Measurements from ENCODE around the gene TMEM45A. TPM values are rescaled to one million over a fixed set of nuclear protein-coding genes. Genes with fewer than 3 reads are reported as not detected.

TMEM45A gene
- polyA plus RNA-seq, 1 of the 3 experiments (the other 2 are of a cell fraction), result 6.4 TPM

GRCh38 chr3:100523050-100523760, 30.8 kb downstream of the TMEM45A start:
- Histone ChIP-seq H3K27me3 (ENCODE audit: insufficient read depth) (no peaks in the 10 kb centered on the region), H3F3A (replicated peaks; ENCODE audit: insufficient read depth) (peaks cover 28% of the 10 kb centered on the region), H3K27ac (ENCODE audit: low read depth in 2 of 2, low read length in 1 of 2) (no peak overlapping the region), H3K79me2 (ENCODE audit: insufficient read depth) (no peaks in the 10 kb centered on the region), H4K20me1 (ENCODE audit: insufficient read depth) (no peaks in the 10 kb centered on the region), H3K4me2 (no peak overlapping the region), H3K4me1 (ENCODE audit: control insufficient read depth in 1 of 2, insufficient read depth in 2 of 2, low read depth in 1 of 2, low read length in 1 of 2) (peaks cover 0 to 14% of the 10 kb centered on the region in 2 experiments; a peak in 3 of 4 replicates), H3K36me3 (replicated peaks in 1 of 2; ENCODE audit: control insufficient read depth in 1 of 2, insufficient read depth in 2 of 2, low read length in 1 of 2) (no peaks in the 10 kb centered on the region), H3K4me3 (ENCODE audit: low read depth in 2 of 2, low read length in 1 of 2) (no peak overlapping the region), H3K9ac (no peak overlapping the region), H3K9me2 (no peaks in the 10 kb centered on the region), H2AFZ (ENCODE audit: low read depth) (no peak overlapping the region), H3K9me3 (no peaks in the 10 kb centered on the region)
- no peak for DNase-seq
- POLR2A ChIA-PET, result no interaction called here
- CTCF ChIA-PET, result no interaction called here
- WGBS (ENCODE audit: low lambda C conversion rate), result 76% methylated on average over 4 of the region's 4 CpGs
- no peak for TF ChIP-seq PBX3 (IDR thresholded peaks at IDR 0.05)
- TF ChIP-seq NRF1 (IDR thresholded peaks at IDR 0.05; ENCODE audit: low read depth, low read length), result no peak
- TF ChIP-seq RXRA (IDR thresholded peaks at IDR 0.05; ENCODE audit: borderline replicate concordance, low read depth), result no peak
- TF ChIP-seq, protein P1, sequence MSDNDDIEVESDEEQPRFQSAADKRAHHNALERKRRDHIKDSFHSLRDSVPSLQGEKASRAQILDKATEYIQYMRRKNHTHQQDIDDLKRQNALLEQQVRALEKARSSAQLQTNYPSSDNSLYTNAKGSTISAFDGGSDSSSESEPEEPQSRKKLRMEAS (IDR thresholded peaks at IDR 0.05; ENCODE audit: low read depth), result no peak
- no peak for TF ChIP-seq GATA2 (CRISPR knock-in tag; IDR thresholded peaks at IDR 0.05)

DNA sequence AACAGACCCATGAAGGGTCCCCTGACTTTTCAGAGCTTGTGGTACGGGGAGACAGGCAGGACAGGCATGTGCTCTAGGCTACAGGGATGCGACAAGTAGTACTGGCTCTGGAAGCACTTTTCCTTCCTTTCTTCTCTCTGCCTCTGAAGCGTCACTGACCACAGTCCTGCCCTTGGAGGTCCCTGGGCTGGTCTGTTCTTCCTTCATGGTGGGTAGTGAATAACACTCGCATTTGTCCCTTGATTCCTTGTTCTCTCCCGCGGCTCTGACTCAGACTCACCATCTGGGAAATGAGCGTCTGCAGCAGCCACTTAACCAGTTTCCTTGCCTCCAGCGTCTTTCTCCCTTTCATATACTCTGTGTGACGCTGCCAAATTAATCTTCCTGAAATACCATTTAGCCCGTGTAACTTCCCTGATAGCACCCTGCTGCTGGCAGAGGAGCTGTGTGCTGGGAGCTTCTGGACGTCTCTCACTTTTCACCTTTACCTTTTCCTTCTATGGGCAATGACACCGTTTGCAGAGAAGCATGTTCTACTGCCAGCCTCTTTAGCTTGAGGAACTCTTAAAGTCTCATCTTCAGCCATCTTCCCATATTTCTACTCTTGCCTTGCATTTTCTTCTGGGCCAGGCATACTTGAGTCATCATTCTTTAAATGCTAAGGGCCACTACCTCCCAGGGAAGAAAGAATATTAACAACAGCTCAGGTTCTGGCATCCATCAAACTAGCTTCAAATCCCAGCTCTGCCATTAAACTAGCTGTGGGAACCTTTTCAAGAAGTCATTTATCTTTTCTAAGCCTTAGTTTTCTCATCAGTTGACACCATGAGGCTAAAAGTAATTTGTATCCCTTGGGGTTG, 33.6 kb downstream of the TMEM45A start:
- peak overlapping the region; percentile 57; the same call in 1 of the 2 replicates for H2AFZ ChIP-seq (ENCODE audit: low read depth)
- no peaks in the 10 kb centered on the region for H3K9me2 ChIP-seq
- H3K79me2 ChIP-seq (ENCODE audit: insufficient read depth), result no peaks in the 10 kb centered on the region
- H4K20me1 ChIP-seq (ENCODE audit: insufficient read depth), result no peaks in the 10 kb centered on the region
- H3K4me2 ChIP-seq, result peak overlapping the region; percentile 75
- H3K4me1 ChIP-seq (ENCODE audit: control insufficient read depth in 1 of 2, insufficient read depth in 2 of 2, low read depth in 1 of 2, low read length in 1 of 2), result peaks cover 0 to 12% of the 10 kb centered on the region in 2 experiments; a peak in 3 of 4 replicates
- H3F3A ChIP-seq (replicated peaks; ENCODE audit: insufficient read depth), result peaks cover 28% of the 10 kb centered on the region
- POLR2A ChIA-PET, result interaction anchor here (0.6 to 1.6 kb wide), 2 partner anchors 34 to 265 kb away, joined by 3 to 5 read pairs; partner anchors contain the start of genes TBC1D23 and TMEM45A
- H3K27ac ChIP-seq (ENCODE audit: low read depth in 2 of 2, low read length in 1 of 2), result peak overlapping the region; percentile 87 to 99
- peak overlapping the region; percentile 71 for H3K9ac ChIP-seq
- no peaks in the 10 kb centered on the region for H3K27me3 ChIP-seq (ENCODE audit: insufficient read depth)
- DNase-seq, result peak; percentile 60
- CTCF ChIA-PET, result interaction anchor here (0.7 to 1.1 kb wide), 5 partner anchors 9 to 193 kb away, joined by 3 to 4 read pairs (median 3); no protein-coding TSS in a partner anchor
- H3K36me3 ChIP-seq (replicated peaks in 1 of 2; ENCODE audit: control insufficient read depth in 1 of 2, insufficient read depth in 2 of 2, low read length in 1 of 2), result no peaks in the 10 kb centered on the region
- no peaks in the 10 kb centered on the region for H3K9me3 ChIP-seq
- H3K4me3 ChIP-seq (ENCODE audit: low read depth in 2 of 2, low read length in 1 of 2), result peak overlapping the region; percentile 8 to 46; a peak in 3 of 4 replicates
- WGBS (ENCODE audit: low lambda C conversion rate), result 16% methylated on average over 12 of the region's 12 CpGs
- TF ChIP-seq TCF12 (IDR thresholded peaks at IDR 0.05) (peak; percentile 95), EP300 (IDR thresholded peaks at IDR 0.05; ENCODE audit: borderline replicate concordance in 1 of 2, low read depth in 1 of 2, low read length in 1 of 2) (peak; percentile 70 to 74; a peak in 3 of 4 replicates), NRF1 (IDR thresholded peaks at IDR 0.05; ENCODE audit: low read depth, low read length) (no peak), POLR2AphosphoS5 (IDR thresholded peaks at IDR 0.05; ENCODE audit: low read depth, low read length) (peak; percentile 70), JUND (IDR thresholded peaks at IDR 0.05) (peak; percentile 56; the same call in 1 of the 2 replicates), USF2 (IDR thresholded peaks at IDR 0.05; ENCODE audit: borderline replicate concordance, low read depth, low read length) (no peak), RCOR1 (IDR thresholded peaks at IDR 0.05; ENCODE audit: low read length) (peak; percentile 50; the same call in 1 of the 2 replicates), TEAD4 (IDR thresholded peaks at IDR 0.05; ENCODE audit: borderline replicate concordance, insufficient read depth) (peak; percentile 49; the same call in 1 of the 2 replicates), YY1 (IDR thresholded peaks at IDR 0.05; ENCODE audit: low read depth) (peak; percentile 70; the same call in 1 of the 2 replicates), FOXJ3 (CRISPR knock-in tag; IDR thresholded peaks at IDR 0.05) (no peak), PBX3 (IDR thresholded peaks at IDR 0.05) (peak; percentile 94), GATA2 (CRISPR knock-in tag; IDR thresholded peaks at IDR 0.05) (peak; percentile 50; the same call in 1 of the 2 replicates), RAD21 (IDR thresholded peaks at IDR 0.05; ENCODE audit: low read length) (peak; percentile 13; the same call in 1 of the 2 replicates), RFX5 (IDR thresholded peaks at IDR 0.05; ENCODE audit: low read length) (no peak)
- TF ChIP-seq, protein P2, sequence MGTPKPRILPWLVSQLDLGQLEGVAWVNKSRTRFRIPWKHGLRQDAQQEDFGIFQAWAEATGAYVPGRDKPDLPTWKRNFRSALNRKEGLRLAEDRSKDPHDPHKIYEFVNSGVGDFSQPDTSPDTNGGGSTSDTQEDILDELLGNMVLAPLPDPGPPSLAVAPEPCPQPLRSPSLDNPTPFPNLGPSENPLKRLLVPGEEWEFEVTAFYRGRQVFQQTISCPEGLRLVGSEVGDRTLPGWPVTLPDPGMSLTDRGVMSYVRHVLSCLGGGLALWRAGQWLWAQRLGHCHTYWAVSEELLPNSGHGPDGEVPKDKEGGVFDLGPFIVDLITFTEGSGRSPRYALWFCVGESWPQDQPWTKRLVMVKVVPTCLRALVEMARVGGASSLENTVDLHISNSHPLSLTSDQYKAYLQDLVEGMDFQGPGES (IDR thresholded peaks at IDR 0.05; ENCODE audit: low read depth, low read length), result no peak
- TF ChIP-seq, protein P1 (IDR thresholded peaks at IDR 0.05; ENCODE audit: low read depth), result no peak; the same call in 1 of the 2 replicates
